Measurements from ENCODE around the gene SLC35B2.

- no peak for TF ChIP-seq CTCF (IDR thresholded peaks at IDR 0.05)
- no peak for TF ChIP-seq POLR2A (IDR thresholded peaks at IDR 0.05)
Measured at GRCh38 chr6:44270526-44271405, 13.4 kb upstream of the SLC35B2 start.
